ENCODE measurements around the gene ADCY2. TPM values are rescaled to one million over a fixed set of nuclear protein-coding genes. Genes with fewer than 3 reads are reported as not detected.

The ADCY2 gene
- total and polyA plus RNA-seq, 4 donors = 25.4 to 145 (median 71.1) TPM

GRCh38 chr5:7846327-7846726, 450.4 kb downstream of the ADCY2 start:
- Histone ChIP-seq H3K4me1 (ENCODE audit: control insufficient read depth, insufficient read depth, low read length) (peaks cover 17% of the 10 kb centered on the region), H3K4me3 (ENCODE audit: low read depth, low read length) (no peak overlapping the region), H3K27ac (ENCODE audit: low read depth, low read length) (no peak overlapping the region), H3K36me3 (ENCODE audit: control insufficient read depth, insufficient read depth, low read length) (no peaks in the 10 kb centered on the region), H3K9me3 (ENCODE audit: control insufficient read depth, insufficient read depth, low read length) (no peaks in the 10 kb centered on the region), H3K27me3 (ENCODE audit: control insufficient read depth, insufficient read depth, low read length) (no peaks in the 10 kb centered on the region)
- WGBS (ENCODE audit: insufficient coverage) = 100% methylated on average over 1 of the region's 5 CpGs
- no peak for DNase-seq (ENCODE audit: low read depth in 4 of 6, low spot score in 6 of 6)

DNA sequence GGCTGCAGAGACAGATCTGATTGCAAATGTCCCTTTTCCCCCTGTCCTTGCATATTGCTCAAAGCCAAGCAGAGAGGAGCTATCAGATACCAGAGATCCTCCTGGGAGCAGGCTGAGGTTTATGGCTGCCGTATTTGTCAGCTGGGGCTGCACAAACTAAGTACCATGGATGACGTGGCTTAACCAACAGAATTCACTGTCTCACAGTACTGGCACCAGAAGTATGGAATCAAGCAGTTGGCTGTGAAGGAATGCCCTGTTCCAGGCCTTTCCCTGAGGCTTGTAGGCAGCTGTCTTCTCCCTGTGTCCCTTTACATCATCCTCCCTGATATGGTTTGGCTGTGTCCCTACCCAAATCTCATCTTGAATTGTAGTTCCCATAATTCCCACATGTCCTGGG, 452.4 kb downstream of the ADCY2 start:
- no peak overlapping the region for H3K27ac ChIP-seq (ENCODE audit: low read depth, low read length)
- H3K4me1 ChIP-seq (ENCODE audit: control insufficient read depth, insufficient read depth, low read length) = peaks cover 18% of the 10 kb centered on the region
- H3K4me3 ChIP-seq (ENCODE audit: low read depth, low read length) = no peak overlapping the region
- no peaks in the 10 kb centered on the region for H3K36me3 ChIP-seq (ENCODE audit: control insufficient read depth, insufficient read depth, low read length)
- 56% methylated on average over 2 of the region's 2 CpGs for WGBS (ENCODE audit: insufficient coverage)
- H3K9me3 ChIP-seq (ENCODE audit: control insufficient read depth, insufficient read depth, low read length) = no peaks in the 10 kb centered on the region
- DNase-seq (ENCODE audit: low read depth in 4 of 6, low spot score in 6 of 6) = peak in 1 of 6 donors; percentile 32
- no peaks in the 10 kb centered on the region for H3K27me3 ChIP-seq (ENCODE audit: control insufficient read depth, insufficient read depth, low read length)

GRCh38 chr5:7849681-7850394, 453.9 kb downstream of the ADCY2 start:
- DNase-seq (ENCODE audit: low read depth in 4 of 6, low spot score in 6 of 6) = peak in 2 of 6 donors; percentile 74 to 85
- H3K27me3 ChIP-seq (ENCODE audit: control insufficient read depth, insufficient read depth, low read length) = no peaks in the 10 kb centered on the region
- peaks cover 18% of the 10 kb centered on the region for H3K4me1 ChIP-seq (ENCODE audit: control insufficient read depth, insufficient read depth, low read length)
- no peaks in the 10 kb centered on the region for H3K9me3 ChIP-seq (ENCODE audit: control insufficient read depth, insufficient read depth, low read length)
- no peaks in the 10 kb centered on the region for H3K36me3 ChIP-seq (ENCODE audit: control insufficient read depth, insufficient read depth, low read length)
- 1% methylated on average over 42 of the region's 44 CpGs for WGBS (ENCODE audit: insufficient coverage)
- H3K27ac ChIP-seq (ENCODE audit: low read depth, low read length) = no peak overlapping the region
- H3K4me3 ChIP-seq (ENCODE audit: low read depth, low read length) = peak overlapping the region; percentile 48

DNA sequence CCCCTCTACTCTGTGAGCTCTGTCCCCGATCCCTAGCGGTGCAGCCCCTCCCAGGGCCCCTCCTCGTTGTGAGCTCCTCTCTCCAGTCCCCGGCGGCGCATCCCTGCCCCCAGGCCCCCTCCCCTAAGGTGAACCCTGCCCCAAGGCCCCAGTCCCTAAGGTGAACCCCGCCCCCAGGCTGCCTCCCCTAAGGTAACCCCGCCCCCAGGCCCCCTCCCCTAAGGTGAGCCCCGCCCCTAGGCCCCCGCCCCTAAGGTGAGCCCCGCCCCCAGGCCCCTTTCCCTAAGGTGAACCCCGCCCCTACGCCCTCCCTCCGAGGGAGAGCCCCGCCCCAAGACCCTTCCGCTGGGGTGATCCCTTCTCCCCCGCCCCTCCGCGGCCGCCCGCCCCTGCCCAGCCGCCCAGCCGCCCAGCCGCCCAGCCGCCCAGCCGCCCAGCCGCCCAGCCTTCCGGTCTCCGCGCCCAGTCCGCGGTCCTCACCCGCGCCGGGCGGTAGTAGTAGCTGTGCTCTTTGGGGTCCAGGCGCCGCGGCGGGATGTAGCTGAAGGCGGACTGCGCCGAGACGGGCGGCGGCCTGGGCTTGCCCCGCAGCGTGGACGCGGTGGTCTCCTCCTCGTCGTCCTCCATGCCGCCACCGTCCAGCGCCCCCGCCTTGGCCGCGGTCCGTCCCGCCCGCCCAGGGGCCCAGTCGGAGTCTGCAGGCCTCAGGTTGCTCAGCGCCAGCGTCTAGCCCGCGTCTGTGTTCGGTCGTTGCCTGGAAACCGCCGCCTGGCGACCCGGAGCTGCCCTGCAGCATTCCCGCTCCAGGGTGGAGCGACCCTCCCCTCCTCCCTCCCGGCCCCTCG, 454.7 kb downstream of the ADCY2 start, which contains the start of gene CFAP90:
Gene CFAP90, minus strand, starts transcription at position 739 of the 845 bp plus-strand sequence. Its CDS starts 112 bp downstream, at position 627.
- no peaks in the 10 kb centered on the region for H3K9me3 ChIP-seq (ENCODE audit: control insufficient read depth, insufficient read depth, low read length)
- H3K27ac ChIP-seq (ENCODE audit: low read depth, low read length) = no peak within 1 kb of the TSS
- WGBS (ENCODE audit: insufficient coverage) = 0% methylated on average over 55 of the region's 76 CpGs
- DNase-seq (ENCODE audit: low read depth in 4 of 6, low spot score in 6 of 6) = peak in 3 of 6 donors; percentile 35 to 90 (median 85)
- H3K36me3 ChIP-seq (ENCODE audit: control insufficient read depth, insufficient read depth, low read length) = no peaks in the 10 kb centered on the region
- peak within 1 kb of the TSS; percentile 48 for H3K4me3 ChIP-seq (ENCODE audit: low read depth, low read length)
- H3K27me3 ChIP-seq (ENCODE audit: control insufficient read depth, insufficient read depth, low read length) = no peaks in the 10 kb centered on the region
- H3K4me1 ChIP-seq (ENCODE audit: control insufficient read depth, insufficient read depth, low read length) = peaks cover 18% of the 10 kb centered on the region

- Histone ChIP-seq H3K4me3 (ENCODE audit: low read depth, low read length) (peak overlapping the region; percentile 39), H3K27ac (ENCODE audit: low read depth, low read length) (no peak overlapping the region), H3K27me3 (ENCODE audit: control insufficient read depth, insufficient read depth, low read length) (no peaks in the 10 kb centered on the region), H3K36me3 (ENCODE audit: control insufficient read depth, insufficient read depth, low read length) (no peaks in the 10 kb centered on the region), H3K4me1 (ENCODE audit: control insufficient read depth, insufficient read depth, low read length) (peaks cover 18% of the 10 kb centered on the region), H3K9me3 (ENCODE audit: control insufficient read depth, insufficient read depth, low read length) (no peaks in the 10 kb centered on the region)
- 60% methylated on average over 13 of the region's 16 CpGs for WGBS (ENCODE audit: insufficient coverage)
- DNase-seq (ENCODE audit: low read depth in 4 of 6, low spot score in 6 of 6) = no peak
Measured at GRCh38 chr5:7851240-7851592, 455.3 kb downstream of the ADCY2 start.

- 84% methylated on average over 7 of the region's 8 CpGs for WGBS (ENCODE audit: insufficient coverage)
- peaks cover 18% of the 10 kb centered on the region for H3K4me1 ChIP-seq (ENCODE audit: control insufficient read depth, insufficient read depth, low read length)
- no peaks in the 10 kb centered on the region for H3K36me3 ChIP-seq (ENCODE audit: control insufficient read depth, insufficient read depth, low read length)
- no peak overlapping the region for H3K27ac ChIP-seq (ENCODE audit: low read depth, low read length)
- no peak overlapping the region for H3K4me3 ChIP-seq (ENCODE audit: low read depth, low read length)
- DNase-seq (ENCODE audit: low read depth in 4 of 6, low spot score in 6 of 6) = no peak
- no peaks in the 10 kb centered on the region for H3K9me3 ChIP-seq (ENCODE audit: control insufficient read depth, insufficient read depth, low read length)
- no peaks in the 10 kb centered on the region for H3K27me3 ChIP-seq (ENCODE audit: control insufficient read depth, insufficient read depth, low read length)
Measured at GRCh38 chr5:7851617-7852289, 455.8 kb downstream of the ADCY2 start.

- H3K4me1 ChIP-seq (ENCODE audit: control insufficient read depth, insufficient read depth, low read length) = peaks cover 18% of the 10 kb centered on the region
- no peak overlapping the region for H3K4me3 ChIP-seq (ENCODE audit: low read depth, low read length)
- no peaks in the 10 kb centered on the region for H3K36me3 ChIP-seq (ENCODE audit: control insufficient read depth, insufficient read depth, low read length)
- H3K27me3 ChIP-seq (ENCODE audit: control insufficient read depth, insufficient read depth, low read length) = no peaks in the 10 kb centered on the region
- H3K9me3 ChIP-seq (ENCODE audit: control insufficient read depth, insufficient read depth, low read length) = no peaks in the 10 kb centered on the region
- no CpG with 5 or more reads among the region's 1 CpG for WGBS (ENCODE audit: insufficient coverage)
- no peak for DNase-seq (ENCODE audit: low read depth in 4 of 6, low spot score in 6 of 6)
- H3K27ac ChIP-seq (ENCODE audit: low read depth, low read length) = no peak overlapping the region
Measured at GRCh38 chr5:7852542-7852941, 456.6 kb downstream of the ADCY2 start.

DNA sequence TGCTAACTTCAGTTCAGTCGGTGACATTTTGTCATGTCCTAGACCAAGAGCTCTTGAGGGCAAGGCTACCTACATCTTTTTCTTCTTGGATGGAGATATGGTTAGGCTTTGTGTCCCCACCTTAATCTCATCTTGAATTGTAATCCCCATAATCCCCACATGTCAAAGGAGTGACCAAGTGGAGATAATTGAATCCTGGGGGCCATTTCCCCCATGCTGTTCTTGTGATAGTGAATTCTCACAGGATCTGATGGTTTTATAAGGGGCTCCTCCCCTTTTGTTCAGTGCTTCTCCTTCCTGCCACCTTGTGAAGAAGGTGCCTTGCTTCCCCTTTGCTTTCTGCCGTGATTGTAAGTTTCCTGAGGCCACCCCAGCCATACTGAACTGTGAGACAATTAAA, 457.1 kb downstream of the ADCY2 start:
- Histone ChIP-seq H3K4me3 (ENCODE audit: low read depth, low read length) (no peak overlapping the region), H3K27me3 (ENCODE audit: control insufficient read depth, insufficient read depth, low read length) (no peaks in the 10 kb centered on the region), H3K27ac (ENCODE audit: low read depth, low read length) (no peak overlapping the region), H3K9me3 (ENCODE audit: control insufficient read depth, insufficient read depth, low read length) (no peaks in the 10 kb centered on the region), H3K36me3 (ENCODE audit: control insufficient read depth, insufficient read depth, low read length) (no peaks in the 10 kb centered on the region), H3K4me1 (ENCODE audit: control insufficient read depth, insufficient read depth, low read length) (peaks cover 18% of the 10 kb centered on the region)
- no peak for DNase-seq (ENCODE audit: low read depth in 4 of 6, low spot score in 6 of 6)
- WGBS (ENCODE audit: insufficient coverage) = no CpG with 5 or more reads among the region's 2 CpGs

GRCh38 chr5:7855611-7856010, 459.7 kb downstream of the ADCY2 start:
- 63% methylated on average over 2 of the region's 3 CpGs for WGBS (ENCODE audit: insufficient coverage)
- no peaks in the 10 kb centered on the region for H3K9me3 ChIP-seq (ENCODE audit: control insufficient read depth, insufficient read depth, low read length)
- H3K4me3 ChIP-seq (ENCODE audit: low read depth, low read length) = no peak overlapping the region
- H3K27me3 ChIP-seq (ENCODE audit: control insufficient read depth, insufficient read depth, low read length) = no peaks in the 10 kb centered on the region
- no peak for DNase-seq (ENCODE audit: low read depth in 4 of 6, low spot score in 6 of 6)
- H3K4me1 ChIP-seq (ENCODE audit: control insufficient read depth, insufficient read depth, low read length) = peaks cover 6% of the 10 kb centered on the region
- H3K36me3 ChIP-seq (ENCODE audit: control insufficient read depth, insufficient read depth, low read length) = peaks cover 8% of the 10 kb centered on the region
- no peak overlapping the region for H3K27ac ChIP-seq (ENCODE audit: low read depth, low read length)
